ENCODE measurements around the gene AFG1L.

GRCh38 chr6:108419474-108419873 lies 124.6 kb downstream of the AFG1L start:
- TF ChIP-seq POLR2AphosphoS5 (IDR thresholded peaks at IDR 0.05; ENCODE audit: low read depth, low read length) (no peak), POLR2A (IDR thresholded peaks at IDR 0.05; ENCODE audit: low read depth, low read length) (no peak), PAX5 (IDR thresholded peaks at IDR 0.05; ENCODE audit: insufficient read depth, low read length, severe bottlenecking) (no peak), TAF1 (IDR thresholded peaks at IDR 0.05; ENCODE audit: low read depth, low read length) (no peak), SPI1 (IDR thresholded peaks at IDR 0.05; ENCODE audit: low read depth, low read length) (no peak), POU2F2 (IDR thresholded peaks at IDR 0.05; ENCODE audit: low read depth, low read length) (no peak)

Data from GM12891 (cell line).